ENCODE measurements around the gene TMEM232.

Gene TMEM232

DNA sequence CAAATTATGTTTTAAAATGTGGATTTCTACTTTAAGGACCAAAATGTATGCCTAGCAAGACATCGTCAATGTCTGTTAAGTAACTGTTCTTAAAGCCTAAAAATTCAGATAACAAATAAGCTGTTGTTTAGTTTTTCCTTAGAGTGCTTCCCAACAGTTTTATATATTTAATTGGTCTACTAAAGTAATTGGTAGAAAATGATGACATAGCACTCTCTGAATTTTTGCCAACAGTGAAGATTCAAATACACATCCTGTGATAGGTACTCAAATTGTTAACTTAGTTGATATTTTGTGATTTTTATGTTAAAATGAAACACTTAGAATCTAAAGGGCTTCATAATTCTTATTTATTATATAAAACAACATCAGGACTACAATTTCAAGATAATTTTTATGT lies 107.5 kb downstream of the TMEM232 start:
- no peaks in the 10 kb centered on the region for H3K9me2 ChIP-seq (ENCODE audit: low read depth, low read length)

DNA sequence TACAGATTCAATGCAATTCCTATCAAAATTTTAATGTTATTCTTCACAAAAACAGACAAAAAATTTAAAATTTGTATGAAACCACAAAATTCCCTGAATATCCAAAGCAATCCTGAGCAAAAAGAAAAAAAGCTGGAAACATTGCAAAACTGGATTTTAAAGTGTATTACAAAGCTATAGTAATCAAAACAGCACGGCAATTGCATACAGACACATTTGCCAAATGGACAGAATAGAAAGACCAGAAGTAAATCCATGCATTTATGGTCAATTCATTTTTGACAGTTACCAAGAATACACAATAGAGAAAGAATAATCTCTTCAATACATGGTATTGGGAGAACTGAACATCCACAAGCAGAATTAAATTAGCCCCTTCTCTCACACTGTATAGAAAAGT lies 110.5 kb downstream of the TMEM232 start:
- Histone ChIP-seq H3K79me2 (ENCODE audit: insufficient read depth, low read length) (no peaks in the 10 kb centered on the region), H3K4me2 (ENCODE audit: low read length) (no peak overlapping the region), H3K27me3 (ENCODE audit: insufficient read depth, low read length) (no peaks in the 10 kb centered on the region), H3F3A (ENCODE audit: insufficient read depth, low read length) (no peaks in the 10 kb centered on the region), H4K20me1 (ENCODE audit: insufficient read depth, low read length) (no peaks in the 10 kb centered on the region), H3K9ac (ENCODE audit: low read length) (no peak overlapping the region), H3K4me1 (ENCODE audit: insufficient read depth, low read length, severe bottlenecking) (no peaks in the 10 kb centered on the region), H3K36me3 (ENCODE audit: insufficient read depth, low read length) (no peaks in the 10 kb centered on the region), H2AFZ (ENCODE audit: low read length) (no peak overlapping the region), H3K27ac (ENCODE audit: low read depth, low read length, poor library complexity, severe bottlenecking) (no peak overlapping the region), H3K9me2 (ENCODE audit: low read depth, low read length) (no peaks in the 10 kb centered on the region), H3K9me3 (ENCODE audit: low read length) (peaks cover 10% of the 10 kb centered on the region; the same call in 1 of the 2 replicates), H3K4me3 (ENCODE audit: low read depth, low read length, poor library complexity, severe bottlenecking) (no peak overlapping the region)
- TF ChIP-seq, protein P1, sequence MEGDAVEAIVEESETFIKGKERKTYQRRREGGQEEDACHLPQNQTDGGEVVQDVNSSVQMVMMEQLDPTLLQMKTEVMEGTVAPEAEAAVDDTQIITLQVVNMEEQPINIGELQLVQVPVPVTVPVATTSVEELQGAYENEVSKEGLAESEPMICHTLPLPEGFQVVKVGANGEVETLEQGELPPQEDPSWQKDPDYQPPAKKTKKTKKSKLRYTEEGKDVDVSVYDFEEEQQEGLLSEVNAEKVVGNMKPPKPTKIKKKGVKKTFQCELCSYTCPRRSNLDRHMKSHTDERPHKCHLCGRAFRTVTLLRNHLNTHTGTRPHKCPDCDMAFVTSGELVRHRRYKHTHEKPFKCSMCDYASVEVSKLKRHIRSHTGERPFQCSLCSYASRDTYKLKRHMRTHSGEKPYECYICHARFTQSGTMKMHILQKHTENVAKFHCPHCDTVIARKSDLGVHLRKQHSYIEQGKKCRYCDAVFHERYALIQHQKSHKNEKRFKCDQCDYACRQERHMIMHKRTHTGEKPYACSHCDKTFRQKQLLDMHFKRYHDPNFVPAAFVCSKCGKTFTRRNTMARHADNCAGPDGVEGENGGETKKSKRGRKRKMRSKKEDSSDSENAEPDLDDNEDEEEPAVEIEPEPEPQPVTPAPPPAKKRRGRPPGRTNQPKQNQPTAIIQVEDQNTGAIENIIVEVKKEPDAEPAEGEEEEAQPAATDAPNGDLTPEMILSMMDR (IDR thresholded peaks at IDR 0.05; ENCODE audit: low read length), result no peak
- no peak for TF ChIP-seq EZH2 (IDR thresholded peaks at IDR 0.05; ENCODE audit: borderline replicate concordance, low read length)

More for the DNA sequence above, 107.5 kb downstream of the TMEM232 start:
- Histone ChIP-seq H3K36me3 (ENCODE audit: insufficient read depth, low read length) (no peaks in the 10 kb centered on the region), H3K79me2 (ENCODE audit: insufficient read depth, low read length) (no peaks in the 10 kb centered on the region), H3K4me2 (ENCODE audit: low read length) (no peak overlapping the region), H3K4me3 (ENCODE audit: low read depth, low read length, poor library complexity, severe bottlenecking) (no peak overlapping the region), H3K27ac (ENCODE audit: low read depth, low read length, poor library complexity, severe bottlenecking) (no peak overlapping the region), H2AFZ (ENCODE audit: low read length) (no peak overlapping the region), H3K9ac (ENCODE audit: low read length) (no peak overlapping the region), H4K20me1 (ENCODE audit: insufficient read depth, low read length) (no peaks in the 10 kb centered on the region), H3K9me3 (ENCODE audit: low read length) (peaks cover 10% of the 10 kb centered on the region; the same call in 1 of the 2 replicates), H3K27me3 (ENCODE audit: insufficient read depth, low read length) (no peaks in the 10 kb centered on the region), H3F3A (ENCODE audit: insufficient read depth, low read length) (no peaks in the 10 kb centered on the region), H3K4me1 (ENCODE audit: insufficient read depth, low read length, severe bottlenecking) (no peaks in the 10 kb centered on the region)
- no peak for TF ChIP-seq EZH2 (IDR thresholded peaks at IDR 0.05; ENCODE audit: borderline replicate concordance, low read length)
- TF ChIP-seq, protein P1 (IDR thresholded peaks at IDR 0.05; ENCODE audit: low read length), result no peak

DNA sequence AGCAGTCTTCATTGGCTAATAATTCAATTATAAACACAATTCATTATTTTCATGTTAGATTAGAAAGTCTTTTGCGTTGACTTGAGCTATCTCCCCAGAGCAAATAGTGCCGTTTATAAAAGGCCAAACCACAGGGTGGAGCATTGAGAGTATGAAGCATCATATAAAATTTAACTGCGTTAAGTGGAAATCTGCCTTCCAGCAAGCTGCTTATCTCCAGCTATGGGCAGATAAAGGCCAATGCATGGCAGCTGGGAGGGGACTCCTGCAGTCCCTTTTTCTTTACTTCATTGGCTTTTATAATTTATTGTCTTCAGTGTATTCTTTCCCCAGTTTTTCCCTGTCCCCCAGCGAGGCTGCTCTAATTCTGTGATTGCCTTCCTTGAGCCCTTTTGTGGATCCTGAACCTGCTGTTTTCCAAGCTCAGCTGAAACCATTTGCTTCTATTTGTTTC lies 113.7 kb downstream of the TMEM232 start:
- no peaks in the 10 kb centered on the region for H4K20me1 ChIP-seq (ENCODE audit: insufficient read depth, low read length)
- no peak for TF ChIP-seq EZH2 (IDR thresholded peaks at IDR 0.05; ENCODE audit: borderline replicate concordance, low read length)
- TF ChIP-seq, protein P1 (IDR thresholded peaks at IDR 0.05; ENCODE audit: low read length), result no peak
- H3K27me3 ChIP-seq (ENCODE audit: insufficient read depth, low read length), result no peaks in the 10 kb centered on the region
- H3K79me2 ChIP-seq (ENCODE audit: insufficient read depth, low read length), result no peaks in the 10 kb centered on the region
- H3K9me2 ChIP-seq (ENCODE audit: low read depth, low read length), result no peaks in the 10 kb centered on the region
- H3K4me2 ChIP-seq (ENCODE audit: low read length), result no peak overlapping the region
- H3K27ac ChIP-seq (ENCODE audit: low read depth, low read length, poor library complexity, severe bottlenecking), result no peak overlapping the region
- H3K9ac ChIP-seq (ENCODE audit: low read length), result no peak overlapping the region
- H3K4me3 ChIP-seq (ENCODE audit: low read depth, low read length, poor library complexity, severe bottlenecking), result no peak overlapping the region
- peaks cover 10% of the 10 kb centered on the region; the same call in 1 of the 2 replicates for H3K9me3 ChIP-seq (ENCODE audit: low read length)
- H3F3A ChIP-seq (ENCODE audit: insufficient read depth, low read length), result no peaks in the 10 kb centered on the region
- H3K4me1 ChIP-seq (ENCODE audit: insufficient read depth, low read length, severe bottlenecking), result no peaks in the 10 kb centered on the region
- no peaks in the 10 kb centered on the region for H3K36me3 ChIP-seq (ENCODE audit: insufficient read depth, low read length)
- no peak overlapping the region for H2AFZ ChIP-seq (ENCODE audit: low read length)

Data from OCI-LY1 (cell line).